NCI-H1694 (cell line): ENCODE measurements around the gene LYVE1.

Experiments
- DNase-seq: peaks from one replicate; lab custom pipeline; 2025; lab: John Stamatoyannopoulos, UW

LYVE1 gene

DNA sequence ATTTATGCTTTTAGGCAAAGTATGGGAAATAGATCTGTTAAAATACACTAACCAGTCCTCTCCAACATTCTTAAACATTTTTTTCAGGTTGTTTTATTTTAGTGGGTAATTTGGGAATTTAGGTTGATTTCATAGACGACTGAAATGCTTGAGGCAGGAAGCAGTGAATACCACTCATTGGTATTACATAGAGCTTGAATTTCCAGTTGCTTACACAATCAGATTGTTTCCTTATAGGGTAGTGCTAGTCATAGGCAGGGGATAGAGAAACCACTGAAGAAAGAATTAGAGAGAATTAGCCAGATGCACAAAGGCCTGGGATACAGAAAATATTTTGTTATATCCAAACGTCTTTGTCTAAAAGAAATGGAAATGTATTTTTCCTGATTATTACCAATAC is 23.9 kb upstream of the LYVE1 start:
- no peak for DNase-seq

DNA sequence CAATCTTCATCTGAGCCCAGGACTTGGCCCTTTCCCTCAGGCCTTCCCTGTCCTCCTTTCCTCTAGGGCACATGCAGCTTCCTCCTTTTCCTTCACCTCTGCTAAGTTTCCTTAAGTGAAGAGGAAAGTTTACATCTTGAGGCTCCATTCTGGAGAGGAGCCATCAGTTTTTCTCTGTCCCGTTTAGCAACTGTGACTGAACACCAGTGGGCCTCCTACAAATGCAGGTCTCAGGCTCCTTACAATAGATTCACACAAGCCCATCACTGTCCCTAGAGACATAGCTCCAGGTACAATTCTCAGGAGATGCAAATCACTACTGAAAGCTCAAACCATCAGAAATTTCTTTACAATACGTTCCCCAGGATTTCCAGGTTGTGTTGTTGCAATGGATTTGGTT is 23.3 kb upstream of the LYVE1 start:
- DNase-seq = no peak

DNA sequence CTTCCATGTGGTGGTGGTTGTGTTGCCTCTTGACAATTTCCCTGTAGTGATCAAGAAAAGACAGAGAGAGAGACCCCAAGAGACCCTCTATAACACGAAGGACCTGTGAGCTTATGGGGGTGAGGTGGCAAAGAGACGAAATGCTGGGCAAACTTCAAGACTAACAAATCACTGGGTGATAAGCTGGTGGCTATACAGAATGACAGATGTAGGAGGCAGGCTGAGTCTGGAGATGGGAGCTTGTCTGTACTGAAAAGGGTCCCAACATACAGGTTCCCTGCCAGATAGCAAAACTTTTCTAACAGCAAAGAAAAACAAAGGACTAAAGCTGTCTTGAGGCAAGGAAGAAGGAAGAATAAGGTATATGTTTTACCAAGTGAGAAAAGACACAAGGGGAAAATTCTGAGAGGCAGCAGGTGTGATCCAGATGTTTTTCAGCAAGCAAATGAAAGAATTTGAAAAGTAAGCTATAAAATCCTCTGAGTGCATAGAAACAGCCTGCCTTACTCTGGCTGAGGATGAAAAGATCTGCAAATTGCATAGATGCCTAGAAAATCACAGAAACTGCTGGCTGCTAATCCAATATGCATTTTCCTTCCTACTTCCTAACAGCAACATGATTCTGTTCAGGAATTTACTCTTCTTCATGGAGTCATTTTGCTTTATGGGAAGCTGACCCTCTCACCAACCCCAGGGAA is 21.9 kb upstream of the LYVE1 start:
- DNase-seq = no peak

DNA sequence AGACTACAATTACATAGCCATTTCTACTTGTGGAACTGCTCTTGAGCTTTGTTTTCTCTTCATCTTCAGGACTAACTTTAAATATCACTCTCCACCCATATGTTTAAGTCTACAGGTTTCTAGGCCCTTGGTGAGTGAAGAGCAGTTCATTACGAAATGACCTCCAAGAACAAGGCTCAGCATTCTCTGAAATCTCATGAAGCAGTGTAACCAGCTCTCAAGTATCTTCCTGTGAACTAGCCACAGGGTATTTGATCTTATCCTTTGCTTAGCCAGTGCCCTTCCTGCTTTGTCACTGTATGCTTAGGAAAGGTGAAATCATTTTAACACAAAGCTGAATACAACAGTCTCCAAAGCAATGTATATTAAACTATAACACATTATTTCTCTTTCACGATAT is 20.4 kb upstream of the LYVE1 start:
- DNase-seq = no peak

DNA sequence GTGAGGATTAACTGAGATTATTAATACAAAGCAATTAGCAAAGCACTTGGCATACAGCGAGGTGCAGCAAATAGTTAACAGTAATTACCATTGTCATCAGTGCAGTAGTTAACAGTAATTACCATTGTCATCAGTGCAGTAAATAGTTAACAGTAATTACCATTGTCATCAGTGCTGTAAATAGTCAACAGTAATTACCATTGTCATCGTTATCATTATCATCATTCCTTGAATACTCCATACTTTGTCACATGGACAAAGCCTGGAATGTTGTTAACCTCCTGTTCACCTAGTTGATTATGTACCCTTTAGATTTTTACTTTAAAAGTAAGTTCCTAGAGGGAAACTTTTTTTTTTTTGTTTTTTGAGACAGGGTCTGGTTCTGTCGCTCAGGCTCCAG is 19.5 kb upstream of the LYVE1 start:
- DNase-seq = no peak

DNA sequence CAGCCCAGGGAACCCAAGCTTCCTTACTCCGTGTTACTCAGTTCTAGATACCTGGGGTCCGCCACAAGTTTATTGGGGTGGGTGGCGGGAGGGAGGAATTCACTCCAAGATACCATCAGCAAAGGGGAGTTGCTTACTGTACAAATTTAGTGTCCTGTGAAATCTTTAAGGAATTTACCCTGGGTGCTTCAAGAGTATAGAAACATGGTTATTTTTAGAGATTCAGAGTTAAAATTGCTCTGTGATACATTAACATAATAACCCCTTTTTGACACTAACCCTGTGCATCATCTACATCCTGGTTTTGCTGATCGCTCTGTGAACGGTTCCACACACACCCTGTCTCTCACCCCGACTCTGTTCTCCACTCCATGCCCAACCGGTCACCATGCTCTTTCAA is 18.9 kb upstream of the LYVE1 start:
- no peak for DNase-seq

DNA sequence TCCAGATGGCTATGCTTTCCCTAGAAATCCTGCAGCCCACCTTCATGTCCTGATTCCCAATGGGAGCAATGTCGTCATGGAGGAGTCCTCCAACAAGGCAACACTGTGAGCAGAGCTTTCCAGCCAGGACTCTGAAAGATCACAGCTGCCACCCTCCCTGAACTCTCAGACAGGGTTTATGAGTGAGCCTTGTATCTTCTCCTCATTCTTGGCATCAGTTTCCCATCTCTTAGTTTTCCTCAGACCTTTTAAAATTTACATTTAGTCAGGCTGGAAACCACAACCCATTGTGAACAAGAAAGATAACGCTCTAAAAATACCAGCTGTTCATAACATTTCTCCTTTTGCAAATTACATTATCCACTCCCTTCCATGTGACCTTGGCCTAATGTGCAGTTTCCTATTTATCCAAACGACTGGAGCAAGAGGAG is 15.6 kb upstream of the LYVE1 start:
- DNase-seq = no peak

DNA sequence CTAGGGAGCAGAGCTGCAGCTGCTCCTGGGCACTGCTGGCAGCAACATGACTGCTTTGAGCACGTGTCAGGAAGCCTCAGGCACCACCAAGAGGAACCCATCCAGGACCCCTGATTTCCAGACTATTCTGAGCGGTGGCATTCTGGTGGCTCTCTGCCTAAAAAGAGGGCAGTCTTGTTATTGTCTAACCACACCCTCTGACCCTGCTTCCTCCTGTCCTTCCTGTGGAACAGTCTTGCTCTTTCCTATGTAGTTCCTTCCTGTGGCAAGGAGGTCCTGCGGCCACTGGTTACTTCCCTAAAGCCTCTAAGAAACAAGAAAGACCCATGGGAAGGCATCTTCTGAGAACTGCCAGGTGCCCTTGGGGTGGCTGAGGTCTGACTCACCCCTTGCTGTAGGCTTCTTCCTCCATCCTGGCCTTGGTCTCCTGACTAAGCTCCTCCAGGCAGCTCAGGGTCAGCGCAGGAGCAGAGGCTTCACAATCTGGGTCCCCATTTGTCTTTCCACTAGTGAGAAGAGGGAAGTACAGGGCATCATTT is 13.1 kb upstream of the LYVE1 start:
- DNase-seq = no peak

DNA sequence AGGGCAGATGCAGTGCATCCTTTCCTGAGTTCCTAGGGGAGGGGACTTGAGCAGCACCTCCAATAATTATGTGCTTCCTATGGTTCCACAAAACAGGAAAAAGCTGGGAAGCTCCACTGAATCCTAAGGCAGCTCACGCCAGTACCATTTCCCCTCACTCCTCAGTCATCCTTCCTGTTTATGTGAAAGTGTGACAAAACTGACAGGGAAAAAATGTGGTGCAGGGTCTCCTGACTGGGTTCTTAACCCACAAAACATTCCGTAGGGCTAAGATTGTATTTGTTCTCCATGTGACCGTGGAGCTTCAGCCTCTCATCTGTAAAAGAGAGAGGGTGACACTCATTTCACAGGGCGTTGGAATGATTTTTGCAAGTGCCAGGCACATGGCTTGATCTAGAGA is 12.2 kb upstream of the LYVE1 start:
- no peak for DNase-seq

DNA sequence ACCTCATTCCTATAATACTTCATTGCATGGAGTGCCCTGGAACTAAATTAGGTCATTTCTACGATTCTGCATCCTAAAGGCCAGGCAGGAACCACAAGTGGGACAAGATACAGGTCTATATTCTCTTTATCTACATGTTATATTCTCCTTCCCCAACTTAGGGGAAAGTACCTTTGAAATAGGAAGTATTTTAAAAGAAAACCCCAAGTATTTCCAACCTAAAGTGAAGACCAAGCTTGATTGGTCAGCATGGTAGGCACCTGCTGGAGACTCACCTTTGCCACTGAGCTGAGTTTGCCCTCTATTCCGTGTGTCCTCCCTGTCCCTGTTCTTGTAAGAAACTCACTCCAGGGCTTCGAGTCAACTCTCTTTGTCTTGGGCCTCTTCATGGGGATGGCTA is 11.2 kb upstream of the LYVE1 start:
- DNase-seq = no peak

DNA sequence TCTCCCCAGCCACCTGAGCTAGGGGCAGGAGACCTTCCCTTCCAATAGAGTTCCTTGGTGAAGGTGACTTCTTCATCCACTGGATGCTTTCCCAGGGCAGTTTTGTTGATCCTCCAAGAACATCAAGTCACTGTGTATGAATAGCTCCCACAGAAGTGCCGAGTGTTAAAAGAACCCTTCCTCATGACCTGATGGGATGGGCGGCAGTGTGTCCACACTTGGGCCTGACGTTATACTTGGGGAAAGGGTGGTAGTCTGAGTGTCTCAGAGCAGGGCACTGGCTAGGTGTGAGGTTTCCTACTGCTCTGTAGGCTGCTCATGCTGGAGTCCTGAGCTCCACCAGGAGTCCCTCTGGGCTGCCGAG is 7.6 kb upstream of the LYVE1 start:
- DNase-seq = no peak

DNA sequence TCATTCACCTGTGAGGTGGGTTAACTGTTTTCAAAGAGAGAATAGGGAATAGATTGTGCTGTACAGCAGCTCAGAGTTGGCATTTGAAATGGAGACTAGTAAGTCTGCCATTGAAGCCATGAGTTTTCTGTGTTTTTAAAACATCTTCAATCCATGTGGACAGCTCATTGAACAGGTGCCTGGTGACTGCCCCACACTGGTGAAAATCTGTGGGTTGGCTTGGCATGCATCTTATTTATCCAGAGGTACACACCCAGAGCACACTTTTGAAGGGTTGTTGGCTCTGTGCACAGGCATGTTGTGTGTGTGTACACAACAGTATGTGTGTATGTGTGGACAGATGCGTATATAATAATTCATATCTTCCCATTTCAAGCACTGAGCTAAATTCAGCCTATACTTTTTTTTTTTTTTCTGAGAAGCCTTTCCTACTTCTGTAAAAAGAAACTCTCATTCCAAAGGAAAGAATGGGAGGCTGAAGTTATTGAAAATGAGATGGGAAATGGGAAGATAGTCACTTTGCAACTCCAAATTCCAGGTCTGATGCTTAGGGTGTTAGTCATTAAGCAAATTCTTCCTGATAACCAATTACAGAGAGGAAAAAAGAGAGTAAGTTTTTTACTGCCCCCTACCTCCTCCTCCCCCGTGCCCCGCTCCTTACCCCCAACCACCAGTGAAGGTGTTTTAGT is 7.0 kb upstream of the LYVE1 start:
- DNase-seq = no peak

DNA sequence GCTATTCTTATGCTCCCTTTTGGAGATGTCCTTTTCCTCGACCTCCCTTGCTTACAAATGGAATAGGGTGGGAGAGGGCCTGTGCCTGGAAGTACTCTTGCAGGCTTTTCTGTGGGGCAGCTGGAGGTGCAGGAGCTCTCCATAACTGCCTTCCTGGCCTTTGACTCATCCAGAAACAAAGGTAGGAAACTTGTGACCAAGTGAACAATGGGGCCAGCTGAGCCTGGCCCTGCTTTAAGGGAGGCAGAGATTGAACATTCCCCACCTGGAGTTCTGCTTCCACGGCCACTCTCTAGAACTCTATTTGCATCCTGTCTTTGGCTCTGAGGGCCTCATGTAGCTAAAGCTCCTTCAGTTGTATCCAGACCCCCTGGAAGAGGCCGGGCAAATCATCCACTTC is 5.1 kb upstream of the LYVE1 start:
- no peak for DNase-seq

DNA sequence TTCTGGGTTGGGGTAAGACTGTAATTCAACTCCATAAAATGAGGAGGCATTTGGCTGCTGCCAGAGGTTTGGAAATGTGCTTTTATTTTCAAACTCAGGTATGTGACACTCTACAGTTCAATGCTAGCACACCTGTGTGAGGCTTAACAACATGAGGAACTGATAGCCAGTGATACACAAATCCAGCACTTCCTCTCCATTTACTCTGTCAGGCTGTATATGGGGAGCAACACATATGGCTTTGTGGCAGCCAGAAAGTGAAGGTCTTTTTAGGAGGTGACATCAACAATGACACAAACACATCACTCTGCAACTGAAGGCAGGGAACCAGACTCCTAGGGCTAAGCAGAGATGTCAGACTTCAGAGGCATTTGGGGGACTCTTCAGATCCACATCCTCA is 4.6 kb upstream of the LYVE1 start:
- DNase-seq = no peak

DNA sequence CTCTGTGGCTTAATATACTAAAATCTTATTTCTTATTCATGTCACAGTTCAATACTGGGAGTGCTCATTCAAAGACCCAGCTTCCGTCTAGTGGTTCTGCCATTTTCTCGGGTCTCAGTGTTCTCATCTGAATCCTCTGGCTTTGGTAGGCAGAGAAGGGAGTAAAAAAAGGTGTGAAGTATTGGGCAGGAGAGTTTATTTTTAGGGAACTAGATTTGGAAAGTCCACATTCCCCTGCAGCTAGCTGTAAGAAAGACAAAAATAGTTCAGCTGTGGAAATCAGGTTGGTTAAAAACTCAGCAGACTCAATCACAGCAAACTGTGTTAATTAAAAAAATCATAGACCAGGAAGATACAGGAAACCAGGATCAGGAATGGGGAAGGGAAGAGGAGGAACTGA is 4.1 kb upstream of the LYVE1 start:
- DNase-seq = no peak

DNA sequence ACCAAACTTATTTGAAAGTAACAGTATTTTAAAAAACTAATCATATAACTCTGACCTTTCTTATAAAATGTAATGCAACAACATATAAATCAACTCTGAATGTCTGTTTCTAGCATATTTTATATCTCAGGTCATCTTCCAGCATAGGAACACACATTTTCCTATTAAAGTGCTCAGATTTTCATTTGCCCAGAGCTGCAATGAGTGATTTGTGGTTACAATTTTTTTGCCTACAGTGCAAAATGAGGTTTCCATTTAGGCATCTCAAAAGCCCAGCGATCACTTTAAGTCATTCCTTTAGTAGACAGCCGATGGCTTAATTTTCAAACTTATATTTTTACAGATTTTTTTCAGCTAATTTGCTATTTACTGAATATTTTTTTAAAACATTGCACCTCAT is 1.0 kb downstream of the LYVE1 start:
- no peak for DNase-seq

DNA sequence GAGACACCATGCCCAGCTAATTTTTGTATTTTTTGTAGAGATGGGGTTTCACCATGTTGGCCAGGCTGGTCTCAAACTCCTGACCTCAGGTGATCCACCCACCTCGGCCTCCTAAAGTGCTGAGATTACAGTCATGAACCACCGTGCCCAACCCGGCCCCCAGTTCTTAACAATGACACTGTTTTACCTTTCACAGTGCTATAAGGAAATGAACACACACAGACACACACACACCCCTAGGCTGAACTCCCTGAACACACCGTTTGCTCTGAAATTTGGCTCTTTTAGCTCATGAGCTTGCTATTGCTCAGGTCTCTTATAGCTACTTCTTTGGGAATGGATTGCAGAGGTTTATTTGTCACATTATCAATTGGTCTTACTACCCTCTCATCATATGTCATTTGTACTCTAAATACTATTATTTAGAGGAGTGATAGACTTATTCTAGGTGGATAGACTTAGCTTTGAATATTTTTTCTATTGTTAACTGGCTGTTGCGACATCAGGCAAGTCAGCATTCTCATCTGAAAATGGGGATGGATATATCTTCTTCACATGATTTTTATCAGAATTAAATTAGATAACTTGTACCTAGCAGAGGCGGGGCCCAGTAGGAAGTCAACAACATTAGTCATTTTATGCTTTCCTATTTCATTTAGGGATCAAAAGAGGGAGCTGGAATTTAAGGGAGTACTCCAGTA is 2.1 kb downstream of the LYVE1 start:
- no peak for DNase-seq

DNA sequence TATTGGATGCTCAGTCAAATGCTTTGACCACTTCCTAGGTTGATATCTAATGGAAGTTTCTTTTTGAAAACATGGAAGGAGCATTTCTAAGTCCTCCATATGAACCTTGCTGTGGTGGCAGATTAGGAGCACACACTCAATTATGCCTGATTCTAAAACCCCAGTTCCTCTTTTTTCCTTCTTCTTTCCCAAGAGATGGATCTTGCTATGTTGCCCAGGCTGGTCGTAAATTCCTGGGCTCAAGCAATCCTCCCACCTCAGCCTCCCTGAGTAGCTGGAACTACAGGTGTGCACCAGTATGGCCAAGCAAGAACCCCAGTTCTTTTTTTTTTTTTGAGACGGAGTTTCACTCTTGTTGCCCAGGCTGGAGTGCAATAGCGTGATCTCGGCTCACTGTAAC is 3.0 kb downstream of the LYVE1 start:
- DNase-seq = no peak

DNA sequence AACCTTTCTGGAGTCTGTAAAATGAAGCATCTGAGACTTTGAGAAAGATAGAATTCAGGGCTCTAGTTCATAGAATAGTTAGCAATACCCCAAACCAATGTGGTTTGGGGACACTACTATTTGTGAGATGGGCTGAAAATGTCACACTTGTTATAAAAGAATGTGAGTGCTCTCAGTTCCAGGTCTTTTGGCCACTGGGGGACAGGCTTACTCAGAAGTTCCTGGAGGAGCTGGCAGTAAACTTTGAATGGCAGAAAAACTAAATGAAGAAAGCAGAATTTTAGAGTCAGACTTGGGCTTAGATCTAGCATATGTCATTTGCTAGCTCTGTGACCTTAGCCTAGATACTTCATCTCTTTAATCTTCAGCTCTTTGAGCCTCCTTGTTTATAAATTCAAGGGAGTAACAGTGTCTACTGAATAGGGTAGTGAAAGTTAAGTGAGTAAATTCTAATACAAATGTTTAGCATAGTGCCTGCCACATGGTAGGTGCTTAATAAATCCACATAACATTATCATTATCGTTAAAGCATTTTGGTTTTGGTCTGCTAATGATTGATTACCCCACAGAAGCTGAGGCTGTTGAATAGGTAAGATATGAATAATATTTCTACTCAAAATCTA is 3.7 kb downstream of the LYVE1 start:
- no peak for DNase-seq

DNA sequence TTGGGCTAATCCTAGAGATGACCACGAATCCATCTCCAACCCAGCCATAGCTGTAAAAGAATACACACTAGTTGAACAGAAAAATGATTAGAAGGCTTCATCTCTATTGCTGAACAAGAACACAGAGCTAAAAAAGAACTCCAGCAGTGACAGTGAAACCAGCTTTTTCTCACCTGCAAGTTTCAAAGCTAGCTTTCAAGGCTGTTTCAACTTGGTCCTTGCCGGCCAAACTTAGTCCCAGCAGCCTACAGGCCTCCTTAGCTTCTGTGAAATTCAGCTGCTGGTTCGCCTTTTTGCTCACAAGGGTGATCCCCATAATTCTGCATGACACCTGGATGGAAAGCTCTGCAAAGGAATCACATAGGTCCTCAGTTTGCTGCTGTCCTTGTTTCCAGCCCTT is 4.4 kb downstream of the LYVE1 start:
- DNase-seq = no peak

DNA sequence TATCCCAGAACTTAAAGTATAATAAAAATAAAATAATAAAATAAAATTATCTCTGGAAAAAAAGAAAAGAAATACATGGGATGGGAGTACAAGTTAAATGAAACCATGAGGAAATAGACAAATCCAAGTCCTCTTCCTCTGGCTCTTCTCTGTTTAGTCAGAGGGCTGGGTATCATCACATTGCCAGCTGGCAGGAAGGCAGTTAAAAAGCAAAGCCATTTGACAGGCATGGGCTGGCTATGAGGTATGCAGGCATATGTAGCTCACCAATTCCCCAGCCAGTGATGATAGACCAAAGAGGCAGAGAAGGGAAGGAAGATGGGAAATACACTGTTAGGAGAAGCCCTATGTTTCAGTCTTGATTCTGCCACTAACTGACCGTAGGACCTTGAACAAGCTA is 6.5 kb downstream of the LYVE1 start:
- DNase-seq = no peak

DNA sequence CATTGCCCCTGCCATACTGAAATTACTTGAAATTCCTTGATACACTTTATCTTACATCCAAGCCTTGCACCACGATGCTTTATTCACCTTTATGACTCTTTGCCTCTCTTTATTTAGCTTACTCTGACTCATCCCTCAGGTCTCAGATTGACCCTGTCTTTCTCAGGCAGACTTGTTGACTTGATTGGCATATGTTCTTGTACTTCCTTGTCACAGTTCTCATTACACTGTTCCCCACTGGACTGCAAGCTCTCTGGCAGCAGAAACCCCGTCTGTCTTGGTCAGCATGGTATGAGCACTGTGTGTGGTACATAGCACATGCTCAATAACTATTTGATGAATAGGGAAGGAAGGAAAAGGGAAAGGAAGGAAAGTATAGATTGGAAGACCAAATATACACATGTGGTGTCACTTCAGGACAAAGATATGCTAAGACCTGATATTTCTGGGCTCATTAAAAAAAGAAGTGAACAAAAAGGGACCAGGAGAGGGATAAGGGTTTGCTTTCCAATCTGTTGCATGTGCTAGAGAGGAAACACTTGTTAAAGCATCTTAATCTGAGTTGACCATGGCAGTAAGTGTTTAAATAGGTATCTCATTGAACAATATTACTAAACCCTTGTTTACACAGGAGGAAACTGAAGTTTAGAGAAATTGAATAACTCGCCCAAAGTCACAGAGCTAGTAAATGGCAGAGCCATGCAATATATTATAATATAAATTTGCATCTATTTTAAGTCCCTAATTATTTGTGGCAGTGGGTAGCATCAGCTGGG is 7.2 kb downstream of the LYVE1 start:
- no peak for DNase-seq
